GM20000 (cell line): ENCODE results near the gene GUCD1.
A peak's percentile ranks its signal among the peaks of the same experiment; 100 is the strongest.
"Not testable (repeated sequence)": the region's sequence is repeated elsewhere in the genome, so short reads cannot be mapped to it uniquely, and the experiment has no call there.

ENCODE experiments used
- DNase-seq: peaks from one replicate; pipeline ENCODE4 v3.0.0; 2012; ENCODE audit warnings: low spot score
- CTCF ChIP-seq: IDR thresholded peaks from 2 replicates; pipeline ENCODE4 v1.5.1; 2012; ENCODE audit warnings: mild to moderate bottlenecking, control low read depth; ENCODE audit errors: extremely low read depth, missing control alignments

The GUCD1 gene

GRCh38 chr22:24565077-24565476 is 10.1 kb upstream of the GUCD1 start:
- no peak for DNase-seq
- TF ChIP-seq CTCF, result no peak

- DNase-seq, result no peak
- TF ChIP-seq CTCF, result no peak
These were observed 9.6 kb upstream of the GUCD1 start for GRCh38 chr22:24564376-24565058.

GRCh38 chr22:24563246-24563645 is 8.3 kb upstream of the GUCD1 start:
- DNase-seq, result no peak
- TF ChIP-seq CTCF, result no peak

- no peak for DNase-seq
- TF ChIP-seq CTCF, result no peak
These were observed 4.5 kb upstream of the GUCD1 start for GRCh38 chr22:24559471-24559870.

GRCh38 chr22:24555165-24556039 is 464 bp upstream of the GUCD1 start, which contains the start of gene SNRPD3:
Gene SNRPD3, plus strand, starts transcription at chr22:24555999. Its CDS starts 1,676 bp downstream, at chr22:24557675.
- no peak for TF ChIP-seq CTCF
- peak; percentile 99 for DNase-seq

GRCh38 chr22:24553597-24554312 is 1.2 kb downstream of the GUCD1 start:
- TF ChIP-seq CTCF, result no peak
- no peak for DNase-seq

GRCh38 chr22:24552503-24553286 is 2.2 kb downstream of the GUCD1 start:
- DNase-seq, result not testable (repeated sequence)
